Measurements from ENCODE around the gene TRMT11. TPM values are rescaled to one million over a fixed set of nuclear protein-coding genes. Genes with fewer than 3 reads are reported as not detected.

TRMT11 gene
- total and polyA plus RNA-seq, 9 of the 15 experiments (the other 6 are each of a cell fraction or from before 2014, with no cell fraction given), result 38.8 to 88.0 (median 59.8) TPM

DNA sequence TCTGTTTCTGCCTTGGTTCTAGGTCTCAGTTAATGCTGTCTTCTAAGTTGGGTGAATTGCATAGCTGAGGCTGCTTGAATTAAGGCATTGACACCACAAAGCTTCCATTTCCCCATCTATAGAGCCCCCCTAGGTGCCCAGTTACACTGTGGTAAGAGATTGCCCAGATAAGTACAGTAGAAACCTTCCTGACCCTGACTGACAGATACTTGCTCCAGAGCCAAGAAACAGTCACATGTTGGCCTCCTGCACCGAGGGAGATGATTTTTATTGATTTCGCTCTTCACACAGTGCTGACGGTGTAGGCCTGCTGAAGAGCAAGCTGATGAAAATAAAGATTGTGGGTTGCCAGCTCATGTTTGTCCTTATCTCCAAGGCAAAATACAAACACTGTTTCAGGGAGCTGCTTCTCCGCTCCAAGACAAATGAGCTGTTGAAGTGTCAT, 67.9 kb downstream of the TRMT11 start (continued):
- TF ChIP-seq, protein P1, sequence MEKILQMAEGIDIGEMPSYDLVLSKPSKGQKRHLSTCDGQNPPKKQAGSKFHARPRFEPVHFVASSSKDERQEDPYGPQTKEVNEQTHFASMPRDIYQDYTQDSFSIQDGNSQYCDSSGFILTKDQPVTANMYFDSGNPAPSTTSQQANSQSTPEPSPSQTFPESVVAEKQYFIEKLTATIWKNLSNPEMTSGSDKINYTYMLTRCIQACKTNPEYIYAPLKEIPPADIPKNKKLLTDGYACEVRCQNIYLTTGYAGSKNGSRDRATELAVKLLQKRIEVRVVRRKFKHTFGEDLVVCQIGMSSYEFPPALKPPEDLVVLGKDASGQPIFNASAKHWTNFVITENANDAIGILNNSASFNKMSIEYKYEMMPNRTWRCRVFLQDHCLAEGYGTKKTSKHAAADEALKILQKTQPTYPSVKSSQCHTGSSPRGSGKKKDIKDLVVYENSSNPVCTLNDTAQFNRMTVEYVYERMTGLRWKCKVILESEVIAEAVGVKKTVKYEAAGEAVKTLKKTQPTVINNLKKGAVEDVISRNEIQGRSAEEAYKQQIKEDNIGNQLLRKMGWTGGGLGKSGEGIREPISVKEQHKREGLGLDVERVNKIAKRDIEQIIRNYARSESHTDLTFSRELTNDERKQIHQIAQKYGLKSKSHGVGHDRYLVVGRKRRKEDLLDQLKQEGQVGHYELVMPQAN (IDR thresholded peaks at IDR 0.05; ENCODE audit: borderline replicate concordance), result no peak
- TF ChIP-seq RBM25 (IDR thresholded peaks at IDR 0.05; ENCODE audit: low read depth, low read length, severe bottlenecking), result no peak
- no peak for TF ChIP-seq ZBTB7A (IDR thresholded peaks at IDR 0.05; ENCODE audit: borderline replicate concordance, control insufficient read depth, low read depth, low read length)
- no peak for TF ChIP-seq ZNF23 (CRISPR knock-in tag; IDR thresholded peaks at IDR 0.05)
- peak in 1 of 2 experiments; percentile 94; a peak in 2 of 4 replicates for TF ChIP-seq RCOR1 (IDR thresholded peaks at IDR 0.05; ENCODE audit: borderline replicate concordance in 1 of 2, low read depth in 2 of 2, low read length in 2 of 2)
- TF ChIP-seq HMG20A (CRISPR knock-in tag; conservative IDR thresholded peaks at IDR 0.05), result no peak
- no peak for TF ChIP-seq POLR3A (IDR thresholded peaks at IDR 0.05; ENCODE audit: borderline replicate concordance, extremely low read depth, insufficient read depth, insufficient read length)
- no peak for TF ChIP-seq ZNF124 (CRISPR knock-in tag; IDR thresholded peaks at IDR 0.05)
- TF ChIP-seq MCM3 (IDR thresholded peaks at IDR 0.05), result no peak
- TF ChIP-seq, protein P2, sequence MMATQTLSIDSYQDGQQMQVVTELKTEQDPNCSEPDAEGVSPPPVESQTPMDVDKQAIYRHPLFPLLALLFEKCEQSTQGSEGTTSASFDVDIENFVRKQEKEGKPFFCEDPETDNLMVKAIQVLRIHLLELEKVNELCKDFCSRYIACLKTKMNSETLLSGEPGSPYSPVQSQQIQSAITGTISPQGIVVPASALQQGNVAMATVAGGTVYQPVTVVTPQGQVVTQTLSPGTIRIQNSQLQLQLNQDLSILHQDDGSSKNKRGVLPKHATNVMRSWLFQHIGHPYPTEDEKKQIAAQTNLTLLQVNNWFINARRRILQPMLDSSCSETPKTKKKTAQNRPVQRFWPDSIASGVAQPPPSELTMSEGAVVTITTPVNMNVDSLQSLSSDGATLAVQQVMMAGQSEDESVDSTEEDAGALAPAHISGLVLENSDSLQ (IDR thresholded peaks at IDR 0.05), result peak; percentile 96
- TF ChIP-seq RBM17 (IDR thresholded peaks at IDR 0.05; ENCODE audit: borderline replicate concordance, low read depth, low read length), result no peak
- TF ChIP-seq, protein P3, sequence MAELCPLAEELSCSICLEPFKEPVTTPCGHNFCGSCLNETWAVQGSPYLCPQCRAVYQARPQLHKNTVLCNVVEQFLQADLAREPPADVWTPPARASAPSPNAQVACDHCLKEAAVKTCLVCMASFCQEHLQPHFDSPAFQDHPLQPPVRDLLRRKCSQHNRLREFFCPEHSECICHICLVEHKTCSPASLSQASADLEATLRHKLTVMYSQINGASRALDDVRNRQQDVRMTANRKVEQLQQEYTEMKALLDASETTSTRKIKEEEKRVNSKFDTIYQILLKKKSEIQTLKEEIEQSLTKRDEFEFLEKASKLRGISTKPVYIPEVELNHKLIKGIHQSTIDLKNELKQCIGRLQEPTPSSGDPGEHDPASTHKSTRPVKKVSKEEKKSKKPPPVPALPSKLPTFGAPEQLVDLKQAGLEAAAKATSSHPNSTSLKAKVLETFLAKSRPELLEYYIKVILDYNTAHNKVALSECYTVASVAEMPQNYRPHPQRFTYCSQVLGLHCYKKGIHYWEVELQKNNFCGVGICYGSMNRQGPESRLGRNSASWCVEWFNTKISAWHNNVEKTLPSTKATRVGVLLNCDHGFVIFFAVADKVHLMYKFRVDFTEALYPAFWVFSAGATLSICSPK (IDR thresholded peaks at IDR 0.05; ENCODE audit: borderline replicate concordance), result no peak
- TF ChIP-seq ZNF696 (CRISPR knock-in tag; conservative IDR thresholded peaks at IDR 0.05), result no peak
- no peak for TF ChIP-seq MCM2 (IDR thresholded peaks at IDR 0.05; ENCODE audit: low read depth)
- no peak for TF ChIP-seq NR2F6 (CRISPR knock-in tag; IDR thresholded peaks at IDR 0.05)
- TF ChIP-seq ESRRA (IDR thresholded peaks at IDR 0.05; ENCODE audit: borderline replicate concordance, low read depth), result no peak; the same call in 1 of the 2 replicates
- peak; percentile 76 for TF ChIP-seq ZEB2 (IDR thresholded peaks at IDR 0.05)
- TF ChIP-seq, protein P4, sequence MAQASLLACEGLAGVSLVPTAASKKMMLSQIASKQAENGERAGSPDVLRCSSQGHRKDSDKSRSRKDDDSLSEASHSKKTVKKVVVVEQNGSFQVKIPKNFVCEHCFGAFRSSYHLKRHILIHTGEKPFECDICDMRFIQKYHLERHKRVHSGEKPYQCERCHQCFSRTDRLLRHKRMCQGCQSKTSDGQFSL (CRISPR knock-in tag; IDR thresholded peaks at IDR 0.05), result no peak
- TF ChIP-seq, protein P4 (tag; IDR thresholded peaks at IDR 0.05), result no peak
- no peak for TF ChIP-seq ZNF551 (CRISPR knock-in tag; IDR thresholded peaks at IDR 0.05)
- no peak for TF ChIP-seq XRCC5 (IDR thresholded peaks at IDR 0.05; ENCODE audit: low read depth, low read length)
- TF ChIP-seq ZNF140 (CRISPR knock-in tag; IDR thresholded peaks at IDR 0.05), result no peak
- no peak for TF ChIP-seq DIDO1 (tag; IDR thresholded peaks at IDR 0.05; ENCODE audit: low read depth)
- TF ChIP-seq MECOM (CRISPR knock-in tag; IDR thresholded peaks at IDR 0.05), result no peak
- TF ChIP-seq SMARCA4 (IDR thresholded peaks at IDR 0.05), result peak; percentile 87
- TF ChIP-seq TAF15 (IDR thresholded peaks at IDR 0.05; ENCODE audit: low read depth, low read length), result no peak

Measured in K562 (cell line).